K562 (cell line): ENCODE measurements around the gene CATSPER4.

Source experiments
- ETV6 ChIP-seq, 3 experiments: fragments of 150-350 bp in 1 of 3; sonication (generic) in 1 of 3; formaldehyde crosslinking in 1 of 3; IDR thresholded peaks; 2 replicates each; pipeline versions ENCODE4 v1.6.1 to v1.8.0; 2014 to 2022; ENCODE audit warnings: borderline replicate concordance in 2 of 3, low read depth in 2 of 3, antibody characterized with exemption in 1 of 3, low read length in 1 of 3, mild to moderate bottlenecking in 1 of 3, missing genetic modification reagents in 1 of 3
- JUND ChIP-seq, 2 experiments: IDR thresholded peaks; 2 replicates in 1 of 2; 3 replicates in 1 of 2; pipeline ENCODE4 v1.6.1; 2011; ENCODE audit warnings: borderline replicate concordance in 2 of 2, low read depth in 2 of 2, low read length in 2 of 2, improper control_type of control experiment in 1 of 2, missing biosample characterization in 1 of 2, missing genetic modification characterization in 1 of 2, missing genetic modification reagents in 1 of 2
- NR3C1 ChIP-seq: sonication (generic); formaldehyde crosslinking; IDR thresholded peaks from 2 replicates; pipeline ENCODE4 v1.8.1; 2022; ENCODE audit warnings: missing genetic modification reagents
- NRF1 ChIP-seq, 2 experiments: fragments of 450-650 bp; IDR thresholded peaks in 1 of 2; conservative IDR thresholded peaks in 1 of 2; 2 replicates each; pipeline ENCODE4 v1.6.1; 2014; ENCODE audit warnings: mild to moderate bottlenecking in 2 of 2
- POLR2A ChIP-seq: fragments of 450-650 bp; conservative IDR thresholded peaks from 2 replicates; pipeline ENCODE4 v1.6.1; 2016
- ZNF174 ChIP-seq: fragments of 250-450 bp; sonication (Bioruptor Pico); IDR thresholded peaks from 2 replicates; pipeline ENCODE4 v1.4.0; 2020; ENCODE audit warnings: mild to moderate bottlenecking
- ZNF224 ChIP-seq: sonication (generic); formaldehyde crosslinking; IDR thresholded peaks from 2 replicates; pipeline ENCODE4 v1.8.0; 2022; ENCODE audit warnings: mild to moderate bottlenecking, missing genetic modification reagents
- ZNF644 ChIP-seq: fragments of 200-800 bp; sonication (Bioruptor generic); IDR thresholded peaks from 2 replicates; pipeline ENCODE4 v1.6.1; 2016; ENCODE audit warnings: low read depth, missing genetic modification characterization, missing compliant biosample characterization
- TF ChIP-seq, protein P1 (sequence below), 3 experiments: IDR thresholded peaks in 2 of 3; conservative IDR thresholded peaks in 1 of 3; 2 replicates each; pipeline ENCODE4 v1.5.1; 2011 to 2012; ENCODE audit warnings: low read length in 3 of 3, mild to moderate bottlenecking in 3 of 3, control low read depth in 2 of 3, improper control_type of control experiment in 1 of 3, inconsistent platforms in 1 of 3, low read depth in 1 of 3, mixed read lengths in 1 of 3, moderate library complexity in 1 of 3; ENCODE audit not compliant: insufficient read depth in 2 of 3
- TF ChIP-seq, protein P2 (sequence below), 2 experiments: fragments of 450-650 bp in 1 of 2; sonication (generic) in 1 of 2; formaldehyde crosslinking in 1 of 2; IDR thresholded peaks in 1 of 2; conservative IDR thresholded peaks in 1 of 2; 2 replicates each; pipeline versions ENCODE4 v1.6.1 to v1.8.1; 2016 to 2023; ENCODE audit warnings: mild to moderate bottlenecking in 2 of 2, moderate library complexity in 2 of 2, inconsistent platforms in 1 of 2, missing genetic modification reagents in 1 of 2
- TF ChIP-seq, protein P3 (sequence below): sonication (generic); formaldehyde crosslinking; IDR thresholded peaks from 2 replicates; pipeline ENCODE4 v1.8.1; 2023; ENCODE audit warnings: mild to moderate bottlenecking, missing genetic modification reagents
- TF ChIP-seq, protein P4 (sequence below): sonication (generic); formaldehyde crosslinking; IDR thresholded peaks from 2 replicates; pipeline ENCODE4 v1.8.1; 2023; ENCODE audit warnings: mild to moderate bottlenecking, missing genetic modification reagents
- TF ChIP-seq, protein P5 (sequence below): fragments of 250-450 bp; sonication (Bioruptor Pico); IDR thresholded peaks from 2 replicates; pipeline ENCODE4 v1.5.0; 2020; ENCODE audit warnings: mild to moderate bottlenecking

DNA sequence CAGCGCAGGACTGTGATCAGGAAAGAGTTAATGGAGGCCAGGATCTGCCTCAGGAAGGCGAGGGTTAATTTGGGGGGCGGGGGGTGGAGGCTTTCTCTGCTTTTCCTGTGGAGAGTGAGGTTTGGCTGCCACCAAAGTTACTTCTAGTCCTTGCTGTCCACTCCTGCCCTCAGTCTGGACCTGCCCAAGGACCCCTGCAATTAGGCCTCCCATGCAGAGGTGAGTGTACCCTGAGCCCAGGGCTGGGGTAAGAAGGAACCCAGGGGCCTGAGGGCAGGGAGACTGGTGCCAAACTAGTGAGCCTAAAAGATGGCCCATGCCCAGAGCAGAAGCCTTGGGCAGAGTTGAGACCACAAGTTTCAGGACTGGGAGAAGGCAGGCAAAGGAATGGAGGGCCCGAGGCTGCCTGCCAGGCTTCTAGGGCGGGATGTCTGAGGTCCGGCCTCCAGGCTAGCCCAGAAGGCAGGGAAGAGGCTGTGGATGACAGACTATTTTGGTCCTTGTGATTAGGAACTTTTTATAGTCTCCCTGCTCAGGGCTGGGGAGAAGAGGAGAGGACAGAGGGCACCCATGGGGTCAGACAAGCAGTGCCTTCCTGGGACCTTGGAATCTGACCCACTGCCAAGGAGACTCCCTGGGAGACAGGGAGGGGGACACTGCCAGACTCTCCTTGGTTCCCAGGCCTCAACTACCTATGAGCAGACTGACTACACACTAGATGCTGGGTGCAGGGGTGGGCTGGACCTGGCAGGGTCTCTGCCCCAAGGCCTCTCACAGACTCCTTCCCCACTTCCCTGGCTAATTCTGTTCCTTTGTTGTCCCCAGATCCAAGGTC is 31.3 kb upstream of the CATSPER4 start, which contains the start of gene FAM110D:
- TF ChIP-seq, protein P1, sequence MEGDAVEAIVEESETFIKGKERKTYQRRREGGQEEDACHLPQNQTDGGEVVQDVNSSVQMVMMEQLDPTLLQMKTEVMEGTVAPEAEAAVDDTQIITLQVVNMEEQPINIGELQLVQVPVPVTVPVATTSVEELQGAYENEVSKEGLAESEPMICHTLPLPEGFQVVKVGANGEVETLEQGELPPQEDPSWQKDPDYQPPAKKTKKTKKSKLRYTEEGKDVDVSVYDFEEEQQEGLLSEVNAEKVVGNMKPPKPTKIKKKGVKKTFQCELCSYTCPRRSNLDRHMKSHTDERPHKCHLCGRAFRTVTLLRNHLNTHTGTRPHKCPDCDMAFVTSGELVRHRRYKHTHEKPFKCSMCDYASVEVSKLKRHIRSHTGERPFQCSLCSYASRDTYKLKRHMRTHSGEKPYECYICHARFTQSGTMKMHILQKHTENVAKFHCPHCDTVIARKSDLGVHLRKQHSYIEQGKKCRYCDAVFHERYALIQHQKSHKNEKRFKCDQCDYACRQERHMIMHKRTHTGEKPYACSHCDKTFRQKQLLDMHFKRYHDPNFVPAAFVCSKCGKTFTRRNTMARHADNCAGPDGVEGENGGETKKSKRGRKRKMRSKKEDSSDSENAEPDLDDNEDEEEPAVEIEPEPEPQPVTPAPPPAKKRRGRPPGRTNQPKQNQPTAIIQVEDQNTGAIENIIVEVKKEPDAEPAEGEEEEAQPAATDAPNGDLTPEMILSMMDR (IDR thresholded peaks at IDR 0.05 in 2 of 3, conservative IDR thresholded peaks at IDR 0.05 in 1 of 3; ENCODE audit: insufficient read depth in 2 of 3, low read depth in 1 of 3, low read length in 3 of 3) = no peak
- TF ChIP-seq NRF1 (conservative IDR thresholded peaks at IDR 0.05 in 1 of 2, IDR thresholded peaks at IDR 0.05 in 1 of 2) (no peak), ETV6 (IDR thresholded peaks at IDR 0.05; ENCODE audit: borderline replicate concordance in 1 of 2, low read depth in 2 of 2, low read length in 1 of 2) (no peak), ETV6 (CRISPR knock-in tag; IDR thresholded peaks at IDR 0.05; ENCODE audit: borderline replicate concordance) (no peak), ZNF644 (tag) (no peak), ZNF224 (no peak), JUND (IDR thresholded peaks at IDR 0.05; ENCODE audit: borderline replicate concordance, low read depth, low read length) (no peak), JUND (tag; IDR thresholded peaks at IDR 0.05; ENCODE audit: borderline replicate concordance, low read depth, low read length) (no peak), POLR2A (no peak), NR3C1 (CRISPR knock-in tag) (no peak), ZNF174 (CRISPR knock-in tag) (no peak)
- TF ChIP-seq, protein P2, sequence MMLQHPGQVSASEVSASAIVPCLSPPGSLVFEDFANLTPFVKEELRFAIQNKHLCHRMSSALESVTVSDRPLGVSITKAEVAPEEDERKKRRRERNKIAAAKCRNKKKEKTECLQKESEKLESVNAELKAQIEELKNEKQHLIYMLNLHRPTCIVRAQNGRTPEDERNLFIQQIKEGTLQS (IDR thresholded peaks at IDR 0.05) = no peak
- TF ChIP-seq, protein P2 (CRISPR knock-in tag; conservative IDR thresholded peaks at IDR 0.05) = no peak
- TF ChIP-seq, protein P3, sequence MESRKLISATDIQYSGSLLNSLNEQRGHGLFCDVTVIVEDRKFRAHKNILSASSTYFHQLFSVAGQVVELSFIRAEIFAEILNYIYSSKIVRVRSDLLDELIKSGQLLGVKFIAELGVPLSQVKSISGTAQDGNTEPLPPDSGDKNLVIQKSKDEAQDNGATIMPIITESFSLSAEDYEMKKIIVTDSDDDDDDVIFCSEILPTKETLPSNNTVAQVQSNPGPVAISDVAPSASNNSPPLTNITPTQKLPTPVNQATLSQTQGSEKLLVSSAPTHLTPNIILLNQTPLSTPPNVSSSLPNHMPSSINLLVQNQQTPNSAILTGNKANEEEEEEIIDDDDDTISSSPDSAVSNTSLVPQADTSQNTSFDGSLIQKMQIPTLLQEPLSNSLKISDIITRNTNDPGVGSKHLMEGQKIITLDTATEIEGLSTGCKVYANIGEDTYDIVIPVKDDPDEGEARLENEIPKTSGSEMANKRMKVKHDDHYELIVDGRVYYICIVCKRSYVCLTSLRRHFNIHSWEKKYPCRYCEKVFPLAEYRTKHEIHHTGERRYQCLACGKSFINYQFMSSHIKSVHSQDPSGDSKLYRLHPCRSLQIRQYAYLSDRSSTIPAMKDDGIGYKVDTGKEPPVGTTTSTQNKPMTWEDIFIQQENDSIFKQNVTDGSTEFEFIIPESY (CRISPR knock-in tag) = no peak
- TF ChIP-seq, protein P4, sequence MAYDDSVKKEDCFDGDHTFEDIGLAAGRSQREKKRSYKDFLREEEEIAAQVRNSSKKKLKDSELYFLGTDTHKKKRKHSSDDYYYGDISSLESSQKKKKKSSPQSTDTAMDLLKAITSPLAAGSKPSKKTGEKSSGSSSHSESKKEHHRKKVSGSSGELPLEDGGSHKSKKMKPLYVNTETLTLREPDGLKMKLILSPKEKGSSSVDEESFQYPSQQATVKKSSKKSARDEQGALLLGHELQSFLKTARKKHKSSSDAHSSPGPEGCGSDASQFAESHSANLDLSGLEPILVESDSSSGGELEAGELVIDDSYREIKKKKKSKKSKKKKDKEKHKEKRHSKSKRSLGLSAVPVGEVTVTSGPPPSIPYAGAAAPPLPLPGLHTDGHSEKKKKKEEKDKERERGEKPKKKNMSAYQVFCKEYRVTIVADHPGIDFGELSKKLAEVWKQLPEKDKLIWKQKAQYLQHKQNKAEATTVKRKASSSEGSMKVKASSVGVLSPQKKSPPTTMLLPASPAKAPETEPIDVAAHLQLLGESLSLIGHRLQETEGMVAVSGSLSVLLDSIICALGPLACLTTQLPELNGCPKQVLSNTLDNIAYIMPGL (CRISPR knock-in tag) = no peak
- TF ChIP-seq, protein P5, sequence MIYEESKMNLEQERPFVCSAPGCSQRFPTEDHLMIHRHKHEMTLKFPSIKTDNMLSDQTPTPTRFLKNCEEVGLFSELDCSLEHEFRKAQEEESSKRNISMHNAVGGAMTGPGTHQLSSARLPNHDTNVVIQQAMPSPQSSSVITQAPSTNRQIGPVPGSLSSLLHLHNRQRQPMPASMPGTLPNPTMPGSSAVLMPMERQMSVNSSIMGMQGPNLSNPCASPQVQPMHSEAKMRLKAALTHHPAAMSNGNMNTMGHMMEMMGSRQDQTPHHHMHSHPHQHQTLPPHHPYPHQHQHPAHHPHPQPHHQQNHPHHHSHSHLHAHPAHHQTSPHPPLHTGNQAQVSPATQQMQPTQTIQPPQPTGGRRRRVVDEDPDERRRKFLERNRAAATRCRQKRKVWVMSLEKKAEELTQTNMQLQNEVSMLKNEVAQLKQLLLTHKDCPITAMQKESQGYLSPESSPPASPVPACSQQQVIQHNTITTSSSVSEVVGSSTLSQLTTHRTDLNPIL (CRISPR knock-in tag) = no peak
